HCT116 (cell line): ENCODE results near the gene CCDC184. TPM values are rescaled to one million over a fixed set of nuclear protein-coding genes. Genes with fewer than 3 reads are reported as not detected.

Experiments used
- ATAC-seq: fragments of 200-7000 bp; cut with Tn5 transposase; 2 replicates; pipeline ENCODE4 v1.9.1; 2020; ENCODE audit warnings: mild to moderate bottlenecking, moderate library complexity
- BruUV-seq: library from RNA; stranded (reverse); fragments of 400-500 nt; replicated peaks from 2 replicates; lab custom pipeline; 2021; lab: Mats Ljungman, UMichigan
- CTCF ChIA-PET: fragments of 300-600 bp; sonication (Branson Sonifier 250); formaldehyde crosslinking; loops from one replicate; lab custom pipeline; 2021; ENCODE audit warnings: antibody characterized with exemption; lab: Charles Lee
- POLR2A ChIA-PET: fragments of 300-600, 350-600 bp; sonication (Branson Sonifier 250); formaldehyde crosslinking; loops from one replicate; lab custom pipeline; 2021; ENCODE audit warnings: antibody characterized with exemption; lab: Charles Lee
- RAD21 ChIA-PET, 2 experiments: fragments of 300-600 bp; sonication (Branson Sonifier 250); formaldehyde crosslinking; loops; one replicate each; lab custom pipeline; 2023; ENCODE audit warnings: low total read pairs in 2 of 2; ENCODE audit not compliant: uncharacterized antibody in 2 of 2, unreplicated experiment in 2 of 2, low non-redundant PET in 1 of 2; lab: Charles Lee
- DNase-seq: peaks from one replicate; pipeline ENCODE4 v3.0.0-alpha.2; 2010; ENCODE audit warnings: low read depth, low spot score
- H2AFZ ChIP-seq: fragments of 200-600 bp; shearing (Covaris generic), sonication (generic); 2 replicates; pipeline ENCODE4 v1.6.1; 2017; ENCODE audit warnings: low read depth, mixed run types, mixed read lengths, antibody characterized with exemption, low read length; ENCODE audit not compliant: poor library complexity, severe bottlenecking
- H3K27ac ChIP-seq: 2 replicates; pipeline ENCODE4 v1.5.1; 2012; ENCODE audit warnings: low read depth, low read length
- H3K27me3 ChIP-seq: fragments of 200-600 bp; sonication (generic); 2 replicates; pipeline ENCODE4 v1.6.1; 2016; ENCODE audit warnings: mixed run types, low read length, mixed read lengths; ENCODE audit not compliant: insufficient read depth
- H3K36me3 ChIP-seq, 2 experiments: fragments of 200-500 bp in 1 of 2; fragments of 200-600 bp in 1 of 2; sonication (Bioruptor generic) in 1 of 2; sonication (generic) in 1 of 2; 2 replicates each; pipeline versions ENCODE4 v1.5.1 to v1.6.1; 2014 to 2016; ENCODE audit warnings: low read length in 2 of 2, inconsistent platforms in 1 of 2, mixed read lengths in 1 of 2, mixed run types in 1 of 2; ENCODE audit not compliant: insufficient read depth in 2 of 2, control insufficient read depth in 1 of 2
- H3K4me1 ChIP-seq, 2 experiments: fragments of 200-600 bp in 1 of 2; sonication (generic) in 1 of 2; 2 replicates each; pipeline versions ENCODE4 v1.5.1 to v1.6.1; 2012 to 2017; ENCODE audit warnings: low read length in 2 of 2, inconsistent platforms in 1 of 2, mild to moderate bottlenecking in 1 of 2, mixed read lengths in 1 of 2, mixed run types in 1 of 2, moderate library complexity in 1 of 2; ENCODE audit not compliant: insufficient read depth in 2 of 2, control insufficient read depth in 1 of 2
- H3K4me2 ChIP-seq: fragments of 200-600 bp; sonication (generic); 2 replicates; pipeline ENCODE4 v1.6.1; 2017; ENCODE audit warnings: mixed run types, low read length, mixed read lengths
- H3K4me3 ChIP-seq, 2 experiments: fragments of 200-600 bp in 1 of 2; sonication (generic) in 1 of 2; replicated peaks in 1 of 2; 2 replicates each; pipeline ENCODE4 v1.5.1; 2011 to 2016; ENCODE audit warnings: low read length in 2 of 2, control low read depth in 1 of 2, low read depth in 1 of 2, mild to moderate bottlenecking in 1 of 2, mixed read lengths in 1 of 2, mixed run types in 1 of 2
- H3K79me2 ChIP-seq: fragments of 200-600 bp; sonication (generic); 2 replicates; pipeline ENCODE4 v1.6.1; 2017; ENCODE audit warnings: mild to moderate bottlenecking, mixed run types, low read length, moderate library complexity, mixed read lengths; ENCODE audit not compliant: insufficient read depth
- H3K9ac ChIP-seq: fragments of 200-600 bp; sonication (generic); 2 replicates; pipeline ENCODE4 v1.6.1; 2016; ENCODE audit warnings: low read length, mixed read lengths
- H3K9me2 ChIP-seq: fragments of 200-600 bp; sonication (generic), shearing (Covaris generic); 2 replicates; pipeline ENCODE4 v1.6.1; 2017; ENCODE audit warnings: mixed run types, mild to moderate bottlenecking, moderate library complexity; ENCODE audit not compliant: insufficient read depth
- H3K9me3 ChIP-seq, 2 experiments: fragments of 200-500 bp in 1 of 2; fragments of 200-600 bp in 1 of 2; sonication (Bioruptor generic) in 1 of 2; sonication (generic) in 1 of 2; 2 replicates each; pipeline ENCODE4 v1.6.1; 2014 to 2017; ENCODE audit warnings: low read length in 2 of 2, mixed read lengths in 2 of 2, inconsistent platforms in 1 of 2, low read depth in 1 of 2, mild to moderate bottlenecking in 1 of 2, mixed run types in 1 of 2, moderate library complexity in 1 of 2; ENCODE audit not compliant: control insufficient read depth in 1 of 2, insufficient read depth in 1 of 2
- H4K20me1 ChIP-seq: fragments of 200-600 bp; sonication (generic), shearing (Covaris generic); 2 replicates; pipeline ENCODE4 v1.6.1; 2017; ENCODE audit warnings: mixed run types, mild to moderate bottlenecking, moderate library complexity; ENCODE audit not compliant: insufficient read depth
- EGR1 ChIP-seq: IDR thresholded peaks from 2 replicates; pipeline ENCODE4 v1.6.1; 2012; ENCODE audit warnings: low read depth
- EZH2 ChIP-seq: fragments of 200-600 bp; sonication (generic); IDR thresholded peaks from 2 replicates; pipeline ENCODE4 v1.6.1; 2017; ENCODE audit warnings: antibody characterized with exemption, mixed run types
- EZH2phosphoT487 ChIP-seq: fragments of 200-600 bp; IDR thresholded peaks from 2 replicates; pipeline ENCODE4 v1.6.1; 2018; ENCODE audit warnings: antibody characterized with exemption, borderline replicate concordance
- JUND ChIP-seq: IDR thresholded peaks from 2 replicates; pipeline ENCODE4 v1.6.1; 2012
- RAD21 ChIP-seq: IDR thresholded peaks from 2 replicates; pipeline ENCODE4 v1.6.1; 2012; ENCODE audit warnings: low read depth, mild to moderate bottlenecking
- TCF7L2 ChIP-seq: IDR thresholded peaks from 2 replicates; pipeline ENCODE4 v1.7.0; 2011; ENCODE audit warnings: borderline replicate concordance, inconsistent platforms; ENCODE audit not compliant: insufficient read depth, insufficient read length; ENCODE audit errors: extremely low read depth
- YY1 ChIP-seq: IDR thresholded peaks from 2 replicates; pipeline ENCODE4 v1.6.1; 2011; ENCODE audit warnings: low read length, low read depth, moderate library complexity, mild to moderate bottlenecking; ENCODE audit not compliant: insufficient replicate concordance; ENCODE audit errors: extremely low read depth
- ZNF274 ChIP-seq: fragments of 200-500 bp; sonication (Bioruptor generic); IDR thresholded peaks from 2 replicates; pipeline ENCODE4 v1.6.1; 2014; ENCODE audit warnings: mild to moderate bottlenecking, low read depth, low read length, inconsistent platforms
- intact Hi-C: fragments of 100-400 bp; cut with micrococcal nuclease; formaldehyde crosslinking; loops from 2 replicates; pipeline ENCODE4 v1.10.0; 2022
- total RNA-seq: library from RNA; stranded (reverse); gene quantifications from one replicate; pipeline ENCODE4 v1.2.1, GENCODE V29; 2021; ENCODE audit not compliant: unreplicated experiment
- TF ChIP-seq, protein P1 (sequence below): IDR thresholded peaks from 2 replicates; pipeline ENCODE4 v1.6.1; 2012; ENCODE audit warnings: low read depth
- TF ChIP-seq, protein P2 (sequence below): IDR thresholded peaks from 2 replicates; pipeline ENCODE4 v1.6.1; 2011; ENCODE audit warnings: mild to moderate bottlenecking, low read length, moderate library complexity; ENCODE audit not compliant: insufficient replicate concordance; ENCODE audit errors: extremely low read depth
- TF ChIP-seq, protein P3 (sequence below): IDR thresholded peaks from 2 replicates; pipeline ENCODE4 v1.6.1; 2012

The CCDC184 gene
- total RNA-seq, 1 experiment from 2014 or later: 0.34 TPM

DNA sequence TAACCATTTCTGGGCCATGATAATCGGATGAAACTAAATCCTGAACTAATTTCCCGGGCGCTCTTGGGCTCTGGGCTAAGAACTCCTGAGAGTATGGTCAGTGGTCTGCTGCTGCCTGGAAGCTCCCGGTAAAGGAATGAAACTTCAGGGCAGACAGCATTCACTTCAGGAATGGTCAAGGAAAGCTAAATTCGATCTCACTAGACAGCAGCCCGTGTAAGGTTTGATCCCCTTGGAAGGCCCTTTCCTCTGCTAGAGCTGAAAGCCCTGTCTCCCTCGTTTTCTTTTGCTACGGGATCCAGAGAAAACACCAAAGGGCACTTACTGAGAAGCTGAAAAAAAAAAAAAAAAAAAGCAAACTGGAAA is 26.8 kb upstream of the CCDC184 start:
- H3K9ac ChIP-seq: peak overlapping the region; percentile 64
- no peaks in the 10 kb centered on the region for H3K36me3 ChIP-seq

More for the DNA sequence above, 26.8 kb upstream of the CCDC184 start:
- Histone ChIP-seq H3K9me2 (no peaks in the 10 kb centered on the region), H3K9me3 (no peaks in the 10 kb centered on the region), H3K4me3 (peak overlapping the region; percentile 83 to 98), H3K27me3 (no peaks in the 10 kb centered on the region), H2AFZ (no peak overlapping the region), H3K4me2 (peak overlapping the region; percentile 83), H4K20me1 (no peaks in the 10 kb centered on the region), H3K4me1 (peaks cover 8% of the 10 kb centered on the region in 2 experiments), H3K27ac (peak overlapping the region; percentile 1; the same call in 1 of the 2 replicates)
- DNase-seq: no peak
- CTCF ChIA-PET: no interaction called here
- POLR2A ChIA-PET: interaction anchor here (1.1 kb wide), 1 partner anchor 252 kb away, joined by 4 read pairs; the partner anchor contains the start of gene VDR
- BruUV-seq: no TSS peak
- TF ChIP-seq JUND: no peak
- no peak for TF ChIP-seq EZH2
- TF ChIP-seq, protein P1, sequence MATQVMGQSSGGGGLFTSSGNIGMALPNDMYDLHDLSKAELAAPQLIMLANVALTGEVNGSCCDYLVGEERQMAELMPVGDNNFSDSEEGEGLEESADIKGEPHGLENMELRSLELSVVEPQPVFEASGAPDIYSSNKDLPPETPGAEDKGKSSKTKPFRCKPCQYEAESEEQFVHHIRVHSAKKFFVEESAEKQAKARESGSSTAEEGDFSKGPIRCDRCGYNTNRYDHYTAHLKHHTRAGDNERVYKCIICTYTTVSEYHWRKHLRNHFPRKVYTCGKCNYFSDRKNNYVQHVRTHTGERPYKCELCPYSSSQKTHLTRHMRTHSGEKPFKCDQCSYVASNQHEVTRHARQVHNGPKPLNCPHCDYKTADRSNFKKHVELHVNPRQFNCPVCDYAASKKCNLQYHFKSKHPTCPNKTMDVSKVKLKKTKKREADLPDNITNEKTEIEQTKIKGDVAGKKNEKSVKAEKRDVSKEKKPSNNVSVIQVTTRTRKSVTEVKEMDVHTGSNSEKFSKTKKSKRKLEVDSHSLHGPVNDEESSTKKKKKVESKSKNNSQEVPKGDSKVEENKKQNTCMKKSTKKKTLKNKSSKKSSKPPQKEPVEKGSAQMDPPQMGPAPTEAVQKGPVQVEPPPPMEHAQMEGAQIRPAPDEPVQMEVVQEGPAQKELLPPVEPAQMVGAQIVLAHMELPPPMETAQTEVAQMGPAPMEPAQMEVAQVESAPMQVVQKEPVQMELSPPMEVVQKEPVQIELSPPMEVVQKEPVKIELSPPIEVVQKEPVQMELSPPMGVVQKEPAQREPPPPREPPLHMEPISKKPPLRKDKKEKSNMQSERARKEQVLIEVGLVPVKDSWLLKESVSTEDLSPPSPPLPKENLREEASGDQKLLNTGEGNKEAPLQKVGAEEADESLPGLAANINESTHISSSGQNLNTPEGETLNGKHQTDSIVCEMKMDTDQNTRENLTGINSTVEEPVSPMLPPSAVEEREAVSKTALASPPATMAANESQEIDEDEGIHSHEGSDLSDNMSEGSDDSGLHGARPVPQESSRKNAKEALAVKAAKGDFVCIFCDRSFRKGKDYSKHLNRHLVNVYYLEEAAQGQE: no peak
- TF ChIP-seq EGR1: no peak
- no peak for TF ChIP-seq YY1
- TF ChIP-seq, protein P2, sequence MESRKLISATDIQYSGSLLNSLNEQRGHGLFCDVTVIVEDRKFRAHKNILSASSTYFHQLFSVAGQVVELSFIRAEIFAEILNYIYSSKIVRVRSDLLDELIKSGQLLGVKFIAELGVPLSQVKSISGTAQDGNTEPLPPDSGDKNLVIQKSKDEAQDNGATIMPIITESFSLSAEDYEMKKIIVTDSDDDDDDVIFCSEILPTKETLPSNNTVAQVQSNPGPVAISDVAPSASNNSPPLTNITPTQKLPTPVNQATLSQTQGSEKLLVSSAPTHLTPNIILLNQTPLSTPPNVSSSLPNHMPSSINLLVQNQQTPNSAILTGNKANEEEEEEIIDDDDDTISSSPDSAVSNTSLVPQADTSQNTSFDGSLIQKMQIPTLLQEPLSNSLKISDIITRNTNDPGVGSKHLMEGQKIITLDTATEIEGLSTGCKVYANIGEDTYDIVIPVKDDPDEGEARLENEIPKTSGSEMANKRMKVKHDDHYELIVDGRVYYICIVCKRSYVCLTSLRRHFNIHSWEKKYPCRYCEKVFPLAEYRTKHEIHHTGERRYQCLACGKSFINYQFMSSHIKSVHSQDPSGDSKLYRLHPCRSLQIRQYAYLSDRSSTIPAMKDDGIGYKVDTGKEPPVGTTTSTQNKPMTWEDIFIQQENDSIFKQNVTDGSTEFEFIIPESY: no peak
- TF ChIP-seq RAD21: no peak
- no peak for TF ChIP-seq TCF7L2
- TF ChIP-seq, protein P3, sequence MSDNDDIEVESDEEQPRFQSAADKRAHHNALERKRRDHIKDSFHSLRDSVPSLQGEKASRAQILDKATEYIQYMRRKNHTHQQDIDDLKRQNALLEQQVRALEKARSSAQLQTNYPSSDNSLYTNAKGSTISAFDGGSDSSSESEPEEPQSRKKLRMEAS: no peak
- no peak for TF ChIP-seq ZNF274
- no peak for TF ChIP-seq EZH2phosphoT487
- TF ChIP-seq, all 23 proteins: peak for 0
- no peak for ATAC-seq
- RAD21 ChIA-PET: no interaction called here
- 0 out of 2 replicates have a peak, but pooled peaks cover 4% of the 10 kb centered on the region for H3K79me2 ChIP-seq
- intact Hi-C loops: loop anchor here (5.0 kb wide), 1 partner anchor 49 kb away; the partner anchor contains the start of gene SENP1
